Colonic mucosa (tissue), 4 donors: ENCODE data around the gene DBF4B. TPM values are rescaled to one million over a fixed set of nuclear protein-coding genes. Genes with fewer than 3 reads are reported as not detected.

Experiments
- DNase-seq: peaks from one replicate; pipeline ENCODE4 v3.0.0-alpha.2; 2020
- H3K27ac ChIP-seq: fragments of 200-600 bp; one replicate; pipeline ENCODE4 v1.8.0; 2021
- H3K27me3 ChIP-seq: fragments of 200-600 bp; one replicate; pipeline ENCODE4 v1.8.0; 2021
- H3K36me3 ChIP-seq: fragments of 200-600 bp; one replicate; pipeline ENCODE4 v1.8.0; 2021
- H3K4me1 ChIP-seq: fragments of 200-600 bp; one replicate; pipeline ENCODE4 v1.8.0; 2021; ENCODE audit warnings: mild to moderate bottlenecking
- H3K4me3 ChIP-seq: fragments of 200-600 bp; one replicate; pipeline ENCODE4 v1.8.0; 2021
- H3K9ac ChIP-seq, 2 donors: one replicate each; pipeline ENCODE4 v1.7.0; 2013; ENCODE audit warnings: control low read depth in 2 of 2, low read depth in 2 of 2, low read length in 2 of 2
- H3K9me3 ChIP-seq: fragments of 200-600 bp; one replicate; pipeline ENCODE4 v1.8.0; 2021
- intact Hi-C: fragments of 100-400 bp; cut with DNase I; formaldehyde crosslinking; loops from one replicate; pipeline ENCODE4 v1.14.1; 2022
- total RNA-seq, 2 donors: library from RNA; stranded (reverse); fragmentation: NEBNext Ultra II Directional in 1 of 2; extraction: Animal tissue kit (Norgen Biotek cat#: 25700) in 1 of 2; gene quantifications; one replicate each; pipeline ENCODE4 v1.2.1, GENCODE V29; 2021
- TF ChIP-seq, protein P1 (sequence below): fragments of 200-600 bp; IDR thresholded peaks from one replicate; pipeline ENCODE4 v1.8.0; 2022; ENCODE audit warnings: antibody characterized with exemption, mild to moderate bottlenecking
- donor health status: healthy.
- donor health status: DM: no; HTN: no; CAD: no.
- donor health status: DM: no; HTN: no; CAD: no.

Gene DBF4B
- total RNA-seq, 2 donors from 2014 or later, result 5.6 to 14.4 TPM

DNA sequence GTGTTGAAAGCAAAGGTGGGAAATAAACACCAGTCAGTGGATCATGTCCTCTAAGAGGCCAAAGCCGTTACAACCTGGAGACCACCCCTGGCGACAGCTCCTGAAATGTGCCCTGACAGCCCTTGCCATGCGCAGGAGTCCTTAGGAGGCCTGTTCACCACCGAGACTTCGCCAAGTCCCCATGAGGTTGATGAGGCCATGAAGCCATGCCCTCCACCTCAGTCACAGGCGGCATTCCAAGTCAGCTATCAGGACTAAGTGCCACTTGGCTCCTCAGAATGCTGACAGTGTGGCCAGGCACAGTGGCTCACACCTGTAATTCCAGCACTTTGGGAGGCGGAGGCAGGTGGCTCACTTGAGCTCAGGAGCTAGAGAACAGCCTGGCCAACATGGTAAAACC, 77.5 kb downstream of the DBF4B start:
- no peaks in the 10 kb centered on the region for H3K4me1 ChIP-seq
- H3K36me3 ChIP-seq, result no peaks in the 10 kb centered on the region
- TF ChIP-seq, protein P1, sequence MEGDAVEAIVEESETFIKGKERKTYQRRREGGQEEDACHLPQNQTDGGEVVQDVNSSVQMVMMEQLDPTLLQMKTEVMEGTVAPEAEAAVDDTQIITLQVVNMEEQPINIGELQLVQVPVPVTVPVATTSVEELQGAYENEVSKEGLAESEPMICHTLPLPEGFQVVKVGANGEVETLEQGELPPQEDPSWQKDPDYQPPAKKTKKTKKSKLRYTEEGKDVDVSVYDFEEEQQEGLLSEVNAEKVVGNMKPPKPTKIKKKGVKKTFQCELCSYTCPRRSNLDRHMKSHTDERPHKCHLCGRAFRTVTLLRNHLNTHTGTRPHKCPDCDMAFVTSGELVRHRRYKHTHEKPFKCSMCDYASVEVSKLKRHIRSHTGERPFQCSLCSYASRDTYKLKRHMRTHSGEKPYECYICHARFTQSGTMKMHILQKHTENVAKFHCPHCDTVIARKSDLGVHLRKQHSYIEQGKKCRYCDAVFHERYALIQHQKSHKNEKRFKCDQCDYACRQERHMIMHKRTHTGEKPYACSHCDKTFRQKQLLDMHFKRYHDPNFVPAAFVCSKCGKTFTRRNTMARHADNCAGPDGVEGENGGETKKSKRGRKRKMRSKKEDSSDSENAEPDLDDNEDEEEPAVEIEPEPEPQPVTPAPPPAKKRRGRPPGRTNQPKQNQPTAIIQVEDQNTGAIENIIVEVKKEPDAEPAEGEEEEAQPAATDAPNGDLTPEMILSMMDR, result no peak
- H3K27ac ChIP-seq, result no peak overlapping the region
- no peak overlapping the region for H3K9ac ChIP-seq
- no peaks in the 10 kb centered on the region for H3K27me3 ChIP-seq
- DNase-seq, result peak; percentile 12
- intact Hi-C loops, result no loop called here
- H3K9me3 ChIP-seq, result no peaks in the 10 kb centered on the region
- H3K4me3 ChIP-seq, result no peak overlapping the region

DNA sequence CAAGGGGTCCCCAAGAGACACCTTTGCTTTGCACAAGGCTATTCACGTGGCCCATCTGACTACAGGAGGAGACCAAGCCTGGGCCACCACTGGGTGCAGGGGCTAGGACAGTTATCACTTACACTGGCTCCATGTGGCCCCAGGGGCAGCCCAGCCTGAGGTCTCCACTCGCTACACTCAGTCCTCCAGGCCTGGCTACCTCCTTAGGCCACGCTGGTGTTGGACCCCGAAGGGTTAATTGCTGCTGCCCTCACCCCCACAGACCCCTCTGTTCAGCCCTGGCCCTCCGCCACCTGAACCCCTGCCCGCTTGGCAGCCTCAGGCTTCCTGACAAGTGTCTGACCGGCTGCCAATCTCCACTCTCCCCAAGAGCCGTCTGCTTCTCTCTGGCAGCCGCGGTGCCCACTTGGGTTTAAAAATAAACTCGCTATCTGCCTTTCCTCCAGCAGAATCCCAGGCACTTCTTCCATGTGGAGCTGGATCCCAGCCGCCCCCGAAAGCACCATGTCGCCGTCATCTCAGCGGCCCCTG, 78.2 kb downstream of the DBF4B start:
- Histone ChIP-seq H3K9ac (no peak overlapping the region), H3K27me3 (no peaks in the 10 kb centered on the region), H3K27ac (no peak overlapping the region), H3K4me1 (no peaks in the 10 kb centered on the region), H3K9me3 (no peaks in the 10 kb centered on the region), H3K36me3 (no peaks in the 10 kb centered on the region), H3K4me3 (no peak overlapping the region)
- TF ChIP-seq, protein P1, result no peak
- intact Hi-C loops, result no loop called here
- DNase-seq, result peak; percentile 12

DNA sequence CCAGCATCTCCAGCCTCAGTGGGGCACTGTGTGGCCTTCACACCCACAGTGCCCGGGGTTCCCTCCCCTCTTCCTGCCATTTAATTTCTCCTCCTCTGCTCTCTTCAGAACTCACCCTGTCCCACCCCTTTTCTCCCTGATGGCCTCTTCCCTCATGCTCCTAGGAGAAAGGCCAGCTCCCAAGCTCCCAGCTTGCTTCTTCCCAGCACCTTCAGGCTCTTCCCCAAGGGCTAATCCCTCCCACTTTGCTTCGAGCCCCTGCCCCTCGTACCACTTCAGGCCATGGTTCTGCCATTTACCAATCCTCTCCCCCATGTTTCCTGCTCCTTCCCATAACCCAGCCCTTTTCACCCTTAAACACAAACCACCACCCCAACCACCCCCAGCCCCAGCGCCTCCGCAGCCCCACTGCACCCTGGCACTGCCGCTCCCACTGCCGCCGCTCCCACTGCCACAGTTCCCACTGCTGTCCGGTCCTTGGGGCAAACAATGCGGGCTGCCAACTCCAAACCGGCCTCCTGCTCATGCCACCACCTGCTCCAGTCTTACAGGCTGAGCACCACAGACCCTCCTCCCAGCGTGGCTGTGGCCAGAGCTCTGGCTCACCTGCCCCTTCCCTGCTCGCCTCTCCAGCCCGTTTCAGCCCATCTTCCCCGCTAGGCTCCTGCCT, 78.9 kb downstream of the DBF4B start:
- Histone ChIP-seq H3K4me1 (no peaks in the 10 kb centered on the region), H3K9ac (no peak overlapping the region), H3K36me3 (no peaks in the 10 kb centered on the region), H3K9me3 (no peaks in the 10 kb centered on the region), H3K27ac (no peak overlapping the region), H3K4me3 (no peak overlapping the region), H3K27me3 (no peaks in the 10 kb centered on the region)
- TF ChIP-seq, protein P1, result no peak
- intact Hi-C loops, result no loop called here
- DNase-seq, result peak; percentile 9

DNA sequence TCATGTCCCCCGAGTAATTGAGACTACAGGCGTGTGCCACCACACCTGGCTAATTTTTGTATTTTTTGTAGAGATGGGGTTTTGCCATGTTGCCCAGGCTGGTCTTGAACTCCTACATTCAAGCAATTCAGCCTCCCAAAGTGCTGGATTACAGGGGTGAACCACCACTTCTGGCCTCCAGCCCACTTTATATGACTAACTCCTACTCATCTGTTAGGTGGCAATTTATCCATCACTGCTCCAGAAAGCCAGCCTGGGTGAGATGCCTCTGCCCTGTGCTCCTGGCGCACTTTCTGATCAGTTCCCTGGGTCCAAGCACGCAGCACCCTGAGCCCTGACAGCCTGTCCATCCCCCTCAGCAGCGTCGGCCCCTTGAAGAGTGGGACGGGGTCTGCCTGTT, 79.7 kb downstream of the DBF4B start:
- TF ChIP-seq, protein P1, result no peak
- no peaks in the 10 kb centered on the region for H3K9me3 ChIP-seq
- H3K4me3 ChIP-seq, result no peak overlapping the region
- intact Hi-C loops, result no loop called here
- no peaks in the 10 kb centered on the region for H3K4me1 ChIP-seq
- peak; percentile 6 for DNase-seq
- no peak overlapping the region for H3K9ac ChIP-seq
- H3K36me3 ChIP-seq, result no peaks in the 10 kb centered on the region
- no peak overlapping the region for H3K27ac ChIP-seq
- no peaks in the 10 kb centered on the region for H3K27me3 ChIP-seq

DNA sequence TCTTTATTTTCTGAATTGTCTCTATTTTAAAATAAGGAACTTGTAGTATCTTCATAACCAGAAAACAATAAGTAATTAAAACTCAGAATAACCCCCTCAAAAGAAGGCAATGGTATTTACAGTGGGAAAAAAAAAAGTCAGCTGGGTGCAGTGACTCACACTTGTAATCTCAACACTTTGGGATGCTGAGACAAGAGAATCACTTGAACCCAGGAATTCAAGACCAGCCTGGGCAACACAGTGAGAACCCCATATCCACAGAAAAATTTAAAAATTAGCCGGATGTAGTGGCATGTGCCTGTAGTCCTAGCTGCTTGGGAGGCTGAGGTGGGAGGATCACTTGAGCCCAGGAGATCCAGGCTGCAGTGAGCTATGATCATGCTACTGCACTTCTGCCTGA, 83.8 kb downstream of the DBF4B start:
- no peak overlapping the region for H3K4me3 ChIP-seq
- no peak overlapping the region for H3K27ac ChIP-seq
- H3K27me3 ChIP-seq, result no peaks in the 10 kb centered on the region
- no peak for DNase-seq
- no peaks in the 10 kb centered on the region for H3K4me1 ChIP-seq
- no peaks in the 10 kb centered on the region for H3K36me3 ChIP-seq
- intact Hi-C loops, result no loop called here
- TF ChIP-seq, protein P1, result no peak
- no peaks in the 10 kb centered on the region for H3K9me3 ChIP-seq
- no peak overlapping the region for H3K9ac ChIP-seq
